ENCODE data around the gene KRT3. TPM values are rescaled to one million over a fixed set of nuclear protein-coding genes. Genes with fewer than 3 reads are reported as not detected.

KRT3 gene
- total and polyA plus RNA-seq, 9 of the 15 experiments (the other 6 are each of a cell fraction or from before 2014, with no cell fraction given), result not detected

GRCh38 chr12:52811191-52812072 lies 15.5 kb upstream of the KRT3 start:
- CTCF ChIA-PET (ENCODE audit: low intra/inter-chr PET ratio), result no interaction called here
- POLR2A ChIA-PET, result interaction anchor here (1.3 kb wide), 1 partner anchor 20 kb away, joined by 4 read pairs; no protein-coding TSS in a partner anchor
- ATAC-seq (no peak), DNase-seq (ENCODE audit: extremely low read depth in 1 of 4, low spot score in 3 of 4) (no peak), FAIRE-seq (no peak)
- no peak overlapping the region for H3K9ac ChIP-seq (ENCODE audit: insufficient read depth in 1 of 2, low read depth in 2 of 2, low read length in 2 of 2)
- no peaks in the 10 kb centered on the region for H3K79me2 ChIP-seq (ENCODE audit: control insufficient read depth, insufficient read depth, low read length)
- TF ChIP-seq RBM25 (IDR thresholded peaks at IDR 0.05; ENCODE audit: low read depth, low read length, severe bottlenecking) (peak; percentile 93), PCBP2 (IDR thresholded peaks at IDR 0.05; ENCODE audit: low read depth, low read length, poor library complexity, severe bottlenecking) (no peak), ZNF224 (CRISPR knock-in tag; IDR thresholded peaks at IDR 0.05) (no peak), ADNP (tag; IDR thresholded peaks at IDR 0.05) (0 out of 2 replicates have a peak, but pooled peaks have one; percentile 37), FOXM1 (IDR thresholded peaks at IDR 0.05; ENCODE audit: low read depth) (no peak), FOXM1 (CRISPR knock-in tag; IDR thresholded peaks at IDR 0.05; ENCODE audit: low read depth) (no peak), ZFP30 (CRISPR knock-in tag; IDR thresholded peaks at IDR 0.05; ENCODE audit: borderline replicate concordance) (no peak), ZFP36 (IDR thresholded peaks at IDR 0.05; ENCODE audit: low read depth, low read length, partially characterized antibody) (peak; percentile 69), RCOR1 (IDR thresholded peaks at IDR 0.05; ENCODE audit: borderline replicate concordance in 1 of 2, low read depth in 2 of 2, low read length in 2 of 2) (0 out of 4 replicates have a peak, but pooled peaks of 1 of the 2 experiments have one; percentile 13), TGIF2 (CRISPR knock-in tag; IDR thresholded peaks at IDR 0.05) (no peak), FIP1L1 (IDR thresholded peaks at IDR 0.05; ENCODE audit: low read depth, low read length, poor library complexity, severe bottlenecking) (no peak), NEUROD1 (IDR thresholded peaks at IDR 0.05; ENCODE audit: borderline replicate concordance, low read depth, low read length, partially characterized antibody) (no peak), KDM1A (IDR thresholded peaks at IDR 0.05) (0 out of 4 replicates have a peak, but pooled peaks have one; percentile 13 to 25), BCOR (IDR thresholded peaks at IDR 0.05) (peak; percentile 60; the same call in 1 of the 2 replicates), ZNF778 (CRISPR knock-in tag; IDR thresholded peaks at IDR 0.05) (no peak), L3MBTL2 (IDR thresholded peaks at IDR 0.05) (no peak)
- TF ChIP-seq, protein P1, sequence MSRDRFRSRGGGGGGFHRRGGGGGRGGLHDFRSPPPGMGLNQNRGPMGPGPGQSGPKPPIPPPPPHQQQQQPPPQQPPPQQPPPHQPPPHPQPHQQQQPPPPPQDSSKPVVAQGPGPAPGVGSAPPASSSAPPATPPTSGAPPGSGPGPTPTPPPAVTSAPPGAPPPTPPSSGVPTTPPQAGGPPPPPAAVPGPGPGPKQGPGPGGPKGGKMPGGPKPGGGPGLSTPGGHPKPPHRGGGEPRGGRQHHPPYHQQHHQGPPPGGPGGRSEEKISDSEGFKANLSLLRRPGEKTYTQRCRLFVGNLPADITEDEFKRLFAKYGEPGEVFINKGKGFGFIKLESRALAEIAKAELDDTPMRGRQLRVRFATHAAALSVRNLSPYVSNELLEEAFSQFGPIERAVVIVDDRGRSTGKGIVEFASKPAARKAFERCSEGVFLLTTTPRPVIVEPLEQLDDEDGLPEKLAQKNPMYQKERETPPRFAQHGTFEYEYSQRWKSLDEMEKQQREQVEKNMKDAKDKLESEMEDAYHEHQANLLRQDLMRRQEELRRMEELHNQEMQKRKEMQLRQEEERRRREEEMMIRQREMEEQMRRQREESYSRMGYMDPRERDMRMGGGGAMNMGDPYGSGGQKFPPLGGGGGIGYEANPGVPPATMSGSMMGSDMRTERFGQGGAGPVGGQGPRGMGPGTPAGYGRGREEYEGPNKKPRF (IDR thresholded peaks at IDR 0.05; ENCODE audit: low read depth, low read length), result no peak
- H3K27me3 ChIP-seq (ENCODE audit: control insufficient read depth in 2 of 2, insufficient read depth in 2 of 2, low read length in 2 of 2), result peaks cover 30 to 55% of the 10 kb centered on the region in 2 experiments
- no peaks in the 10 kb centered on the region for H3K36me3 ChIP-seq (ENCODE audit: control insufficient read depth, insufficient read depth, low read length)
- intact Hi-C loops (cut with micrococcal nuclease), result no loop called here
- no peaks in the 10 kb centered on the region; the same call in none of the 2 replicates for H4K20me1 ChIP-seq (replicated peaks; ENCODE audit: control insufficient read depth, insufficient read depth, low read length)
- no peaks in the 10 kb centered on the region for H3K9me3 ChIP-seq (replicated peaks; ENCODE audit: control insufficient read depth, insufficient read depth, low read depth, low read length)
- H3K4me1 ChIP-seq (replicated peaks in 1 of 2; ENCODE audit: control insufficient read depth in 2 of 2, insufficient read depth in 2 of 2, low read length in 2 of 2), result no peaks in the 10 kb centered on the region; a peak in 1 of 5 replicates
- H3K4me3 ChIP-seq, result no peak overlapping the region
- 1% methylated on average over 8 of the region's 9 CpGs for WGBS (ENCODE audit: insufficient coverage, low coverage, missing lambda C conversion rate)
- in situ Hi-C loops (cut with MboI), result no loop called here
- BruUV-seq (replicated peaks), result no TSS peak
- no peak overlapping the region for H3K27ac ChIP-seq (ENCODE audit: extremely low read depth, low read depth, low read length)
- no peak overlapping the region for H3K4me2 ChIP-seq (ENCODE audit: insufficient read depth, low read length)
- peaks cover 2% of the 10 kb centered on the region for H3K9me1 ChIP-seq (ENCODE audit: control insufficient read depth, insufficient read depth, low read length)
- no peak overlapping the region for H2AFZ ChIP-seq (ENCODE audit: low read depth, low read length)
